Natural killer cell treated with Interleukin-12 subunit alpha and Interleukin-12 subunit beta and Interleukin-15 and Interleukin-18, amount 100 ng/mL, for 72 hours (primary cell): ENCODE measurements around the gene ZNF646. TPM values are rescaled to one million over a fixed set of nuclear protein-coding genes. Genes with fewer than 3 reads are reported as not detected.
"Not testable (repeated sequence)": the region's sequence is repeated elsewhere in the genome, so short reads cannot be mapped to it uniquely, and the experiment has no call there.

Experiments
- ATAC-seq, 2 donors: fragments of 150-1000 bp; cut with Tn5 transposase in 1 of 2; sonication (Bioruptor Pico), chemical (Tn5 transposase) in 1 of 2; 2 replicates each; pipeline ENCODE4 v1.10.0; 2021
- DNase-seq: peaks from one replicate; pipeline ENCODE4 v3.0.0; 2022; ENCODE audit warnings: low spot score
- H3K27ac Mint-ChIP-seq, 2 donors: 1 replicate in 1 of 2; 2 replicates in 1 of 2; pipeline ENCODE4 v1.8.0; 2022; ENCODE audit warnings: mixed read lengths in 2 of 2, mild to moderate bottlenecking in 1 of 2, moderate library complexity in 1 of 2
- H3K27me3 Mint-ChIP-seq, 2 donors: 1 replicate in 1 of 2; 2 replicates in 1 of 2; pipeline ENCODE4 v1.8.0; 2022; ENCODE audit warnings: mixed read lengths in 2 of 2
- H3K36me3 Mint-ChIP-seq: one replicate; pipeline ENCODE4 v1.8.0; 2022; ENCODE audit warnings: mixed read lengths
- H3K4me1 Mint-ChIP-seq, 2 donors: 1 replicate in 1 of 2; 2 replicates in 1 of 2; pipeline ENCODE4 v1.8.0; 2022; ENCODE audit warnings: low read depth in 2 of 2, mixed read lengths in 2 of 2, mild to moderate bottlenecking in 1 of 2
- H3K4me3 Mint-ChIP-seq: one replicate; pipeline ENCODE4 v1.8.0; 2022; ENCODE audit warnings: mixed read lengths
- H3K9me3 Mint-ChIP-seq: 2 replicates; pipeline ENCODE4 v1.8.0; 2022; ENCODE audit warnings: mixed read lengths
- total RNA-seq, 2 donors: library from RNA; stranded (reverse); gene quantifications; one replicate each; pipeline ENCODE4 v1.2.3, GENCODE V29; 2022

The ZNF646 gene
- total RNA-seq, 2 donors from 2014 or later = 25.8 to 26.3 TPM

DNA sequence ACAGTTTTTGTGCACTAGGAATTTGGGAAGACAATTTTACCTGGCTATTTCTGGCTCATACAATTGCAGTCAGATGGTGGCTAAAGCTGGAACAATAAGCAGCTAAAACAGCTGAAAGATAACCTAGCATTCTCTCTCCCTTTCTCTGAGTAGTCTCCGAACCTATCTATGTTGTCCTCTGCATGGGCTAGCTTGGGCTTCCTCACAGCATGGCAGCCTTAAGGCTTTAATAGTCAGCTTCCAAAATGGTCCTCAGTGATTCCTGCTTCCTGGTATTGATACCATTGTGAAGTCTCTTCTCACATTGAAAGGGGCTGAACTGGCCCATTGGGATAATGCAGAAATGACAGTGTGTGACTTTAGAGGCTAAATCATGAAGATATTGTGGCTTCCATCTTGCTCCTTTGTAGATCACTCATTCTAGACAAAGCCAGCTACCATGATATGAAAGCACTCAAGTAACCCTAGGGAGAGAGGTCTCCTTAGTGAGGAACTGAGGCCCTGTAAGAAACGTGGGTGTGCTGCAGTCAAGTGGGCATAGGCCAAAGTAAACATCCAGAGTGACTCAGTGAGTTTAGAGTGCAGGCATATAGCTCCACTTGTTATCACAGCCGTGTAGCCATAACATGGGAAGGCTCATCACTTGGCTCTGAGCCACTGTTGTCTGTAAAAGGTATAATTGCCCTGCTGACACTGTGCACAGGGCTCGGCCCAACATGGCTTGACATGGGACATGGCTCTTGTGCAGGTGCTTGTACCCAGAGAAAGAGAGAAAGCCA, 25.8 kb downstream of the ZNF646 start:
- Mint-ChIP-seq H3K4me1 (peaks cover 10 to 13% of the 10 kb centered on the region in 2 donors), H3K36me3 (no peaks in the 10 kb centered on the region), H3K4me3 (no peak overlapping the region), H3K27ac (no peak overlapping the region), H3K27me3 (no peaks in the 10 kb centered on the region), H3K9me3 (no peaks in the 10 kb centered on the region)
- DNase-seq (no peak), ATAC-seq (no peak)

DNA sequence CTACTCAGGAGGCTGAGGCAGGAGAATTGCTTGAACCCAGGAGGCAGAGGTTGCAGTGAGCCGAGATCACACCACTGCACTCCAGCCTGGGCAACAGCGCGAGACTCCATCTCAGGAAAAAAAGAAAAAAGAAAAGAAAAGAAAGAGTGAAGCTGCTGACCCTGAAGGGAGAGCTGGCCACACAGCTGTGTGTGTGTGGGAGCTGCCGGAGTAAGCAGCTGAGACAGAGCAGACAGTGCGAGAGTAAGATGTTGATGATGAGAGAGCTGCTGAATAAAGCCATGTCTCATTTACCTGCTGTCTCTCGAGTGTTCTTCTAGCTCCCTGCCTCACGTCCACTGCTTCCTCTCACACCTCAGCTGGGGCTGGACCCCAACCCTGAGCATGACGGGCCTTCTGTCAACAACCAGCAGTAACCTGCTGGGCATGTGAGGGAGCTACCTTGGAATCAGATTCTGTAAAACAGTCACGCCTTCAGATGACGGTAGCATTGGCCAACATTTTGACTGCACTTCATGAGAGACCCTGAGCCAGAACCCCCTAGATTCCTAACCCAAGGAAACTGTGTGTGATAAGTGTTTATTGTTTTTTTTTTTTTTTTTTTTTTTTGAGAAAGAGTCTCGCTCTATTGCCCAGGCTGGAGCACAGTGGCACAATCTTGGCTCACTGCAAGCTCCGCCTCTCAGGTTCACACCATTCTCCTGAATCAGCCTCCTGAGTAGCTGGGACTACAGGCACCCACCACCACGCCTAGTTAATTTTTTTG, 26.8 kb downstream of the ZNF646 start:
- H3K4me1 Mint-ChIP-seq, ATAC-seq, H3K27me3 Mint-ChIP-seq, H3K36me3 Mint-ChIP-seq, DNase-seq, H3K4me3 Mint-ChIP-seq, H3K27ac Mint-ChIP-seq, H3K9me3 Mint-ChIP-seq: not testable (repeated sequence)

DNA sequence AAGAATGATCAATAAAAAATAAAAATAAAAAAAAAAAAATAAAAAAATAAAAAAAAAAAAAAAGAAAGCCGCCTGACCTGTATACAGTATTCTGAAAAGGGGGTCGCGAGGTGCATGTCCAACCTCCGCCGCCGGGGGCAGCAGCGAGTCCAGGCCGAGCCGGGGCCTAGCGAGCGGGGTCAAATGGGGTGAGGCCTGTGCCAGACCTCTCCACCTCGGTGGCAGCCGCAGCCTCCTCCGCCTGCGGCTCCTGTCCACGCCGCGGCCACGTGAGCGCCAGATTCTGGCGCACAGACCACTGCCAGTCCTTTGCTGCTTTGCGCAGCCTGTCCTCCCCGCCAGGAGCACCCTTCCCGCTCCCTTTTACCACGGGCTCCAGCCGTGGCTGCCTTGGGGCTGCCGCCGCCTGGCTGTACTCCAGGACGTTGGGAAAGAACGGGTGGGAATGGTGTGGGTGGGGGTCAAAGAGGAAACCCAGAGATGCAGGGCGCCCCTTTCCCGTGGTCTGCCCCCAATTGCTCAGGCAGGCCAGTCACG, 31.5 kb downstream of the ZNF646 start:
- Mint-ChIP-seq H3K9me3 (no peaks in the 10 kb centered on the region), H3K4me3 (no peak overlapping the region), H3K27me3 (no peaks in the 10 kb centered on the region), H3K4me1 (peaks cover 17 to 20% of the 10 kb centered on the region in 2 donors), H3K27ac (peak overlapping the region; percentile 41 to 72), H3K36me3 (no peaks in the 10 kb centered on the region)
- DNase-seq (peak; percentile 88), ATAC-seq (peak; percentile 84 to 88)

DNA sequence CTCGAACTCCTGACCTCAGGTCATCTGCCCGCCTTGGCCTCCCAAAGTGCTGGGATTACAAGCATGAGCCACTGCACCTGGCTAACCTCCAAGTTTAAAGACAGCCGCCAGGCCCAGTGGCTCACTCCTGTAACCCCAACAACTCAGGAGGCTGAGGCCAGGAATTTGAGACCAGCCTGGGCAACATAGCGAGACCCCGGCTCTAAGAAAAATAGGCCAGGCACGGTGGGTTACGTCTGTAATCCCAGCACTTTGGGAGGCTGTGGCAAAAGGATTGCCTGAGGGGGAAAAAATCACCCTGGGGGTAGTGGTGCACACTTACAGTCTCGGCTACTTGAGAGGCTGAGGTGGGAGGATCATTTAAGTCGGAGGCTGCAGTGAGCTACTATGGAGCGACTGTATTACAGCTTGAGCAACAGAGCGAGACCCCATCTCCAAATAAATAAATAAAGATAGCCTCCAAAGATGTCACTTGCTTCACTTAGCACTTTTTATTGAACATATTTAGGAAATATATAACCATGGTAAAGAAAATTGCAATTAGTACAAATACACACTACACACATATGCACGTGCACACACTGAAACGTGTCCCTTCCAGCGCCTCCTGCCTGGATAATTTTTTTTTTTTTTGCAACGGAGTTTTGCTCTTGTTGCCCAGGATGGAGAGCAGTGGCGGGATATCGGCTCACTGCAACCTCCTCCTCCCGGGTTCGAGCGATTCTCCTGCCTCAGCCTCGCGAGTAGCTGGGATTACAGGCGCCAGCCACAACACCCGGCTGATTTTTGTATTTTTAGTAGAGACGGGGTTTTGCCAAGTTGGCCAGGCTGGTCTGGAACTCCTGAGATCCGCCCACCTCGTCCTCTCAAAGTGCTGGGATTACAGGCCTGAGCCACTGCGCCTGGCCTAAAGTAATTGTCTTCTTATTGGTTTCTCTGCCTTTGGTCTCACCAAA, 32.6 kb downstream of the ZNF646 start:
- Mint-ChIP-seq H3K36me3 (no peaks in the 10 kb centered on the region), H3K9me3 (no peaks in the 10 kb centered on the region), H3K27ac (peak overlapping the region in 1 of 2 donors; percentile 85), H3K4me1 (peaks cover 17 to 20% of the 10 kb centered on the region in 2 donors), H3K4me3 (no peak overlapping the region), H3K27me3 (no peaks in the 10 kb centered on the region)
- ATAC-seq = no peak
- no peak for DNase-seq

DNA sequence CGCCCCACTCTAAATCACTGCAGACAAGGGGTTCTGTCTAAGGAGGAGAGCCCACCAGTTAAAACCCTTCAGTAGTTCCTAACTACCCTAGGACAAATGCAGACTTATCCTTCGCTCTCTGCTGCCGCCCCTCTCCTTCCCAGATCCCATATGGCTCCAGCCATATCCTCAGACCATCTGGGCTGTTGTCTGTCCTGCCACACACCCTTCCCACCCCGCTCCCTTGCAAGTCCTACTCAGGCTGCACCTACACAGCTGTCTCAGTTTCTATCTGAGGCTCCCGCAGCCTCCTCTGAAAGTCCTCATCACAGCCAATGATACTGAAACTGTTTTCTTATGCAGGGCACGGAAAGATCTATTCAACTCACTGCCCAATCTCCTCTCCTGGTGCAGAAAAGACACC, 33.2 kb downstream of the ZNF646 start:
- no peak for DNase-seq
- no peaks in the 10 kb centered on the region for H3K9me3 Mint-ChIP-seq
- H3K4me1 Mint-ChIP-seq = peaks cover 17 to 20% of the 10 kb centered on the region in 2 donors
- no peaks in the 10 kb centered on the region for H3K27me3 Mint-ChIP-seq
- peak in 1 of 2 donors; percentile 24 for ATAC-seq
- peak overlapping the region; percentile 93 for H3K4me3 Mint-ChIP-seq
- peak overlapping the region; percentile 85 to 96 for H3K27ac Mint-ChIP-seq
- H3K36me3 Mint-ChIP-seq = no peaks in the 10 kb centered on the region

DNA sequence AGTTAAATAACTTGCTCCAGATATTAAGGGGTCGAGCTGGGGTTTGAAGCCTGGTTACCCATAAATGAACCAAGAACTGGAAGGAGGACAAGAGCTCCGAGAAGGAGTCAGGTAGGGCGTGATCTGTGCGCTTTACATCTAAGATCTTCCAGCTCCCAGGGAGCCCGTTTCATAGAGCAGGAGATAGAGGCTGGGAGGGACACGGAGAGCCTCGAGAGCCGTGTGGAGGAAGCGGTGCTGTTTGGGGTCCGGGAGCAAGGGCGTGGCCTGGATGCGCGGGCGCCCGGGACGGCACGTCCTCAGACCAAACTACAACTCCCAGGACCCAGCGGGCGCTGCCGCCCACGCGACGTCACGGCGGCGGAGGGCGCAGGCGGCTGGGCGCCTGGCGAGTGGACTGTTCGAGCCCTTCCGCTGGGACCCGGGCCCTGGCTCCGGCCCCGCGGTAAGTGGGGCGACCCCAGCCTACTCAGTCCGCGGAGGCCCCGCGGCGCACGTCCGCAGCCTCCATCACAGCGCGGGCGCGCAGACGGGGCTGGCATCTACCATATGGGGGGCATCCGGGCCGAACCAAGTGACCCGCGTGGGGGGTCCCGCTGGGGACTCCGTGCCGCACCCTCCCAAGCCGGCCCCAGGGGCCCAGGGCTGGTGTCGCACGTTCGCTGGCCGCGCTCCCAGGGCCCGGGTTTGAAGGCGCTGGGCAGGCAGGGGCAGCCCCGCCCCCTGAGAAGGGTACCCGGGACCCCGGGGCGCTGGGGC, 34.0 kb downstream of the ZNF646 start, which contains the start of gene BCKDK:
Gene BCKDK, plus strand, starts transcription at position 352 of the 759 bp plus-strand sequence. CDS start 838 bp downstream, outside the sequence.
- Mint-ChIP-seq H3K4me1 (peaks cover 17 to 20% of the 10 kb centered on the region in 2 donors), H3K4me3 (peak within 1 kb of the TSS; percentile 93), H3K9me3 (no peaks in the 10 kb centered on the region), H3K27ac (peak within 1 kb of the TSS; percentile 85 to 96), H3K27me3 (no peaks in the 10 kb centered on the region), H3K36me3 (no peaks in the 10 kb centered on the region)
- ATAC-seq (peak; percentile 88 to 91), DNase-seq (peak; percentile 86)

DNA sequence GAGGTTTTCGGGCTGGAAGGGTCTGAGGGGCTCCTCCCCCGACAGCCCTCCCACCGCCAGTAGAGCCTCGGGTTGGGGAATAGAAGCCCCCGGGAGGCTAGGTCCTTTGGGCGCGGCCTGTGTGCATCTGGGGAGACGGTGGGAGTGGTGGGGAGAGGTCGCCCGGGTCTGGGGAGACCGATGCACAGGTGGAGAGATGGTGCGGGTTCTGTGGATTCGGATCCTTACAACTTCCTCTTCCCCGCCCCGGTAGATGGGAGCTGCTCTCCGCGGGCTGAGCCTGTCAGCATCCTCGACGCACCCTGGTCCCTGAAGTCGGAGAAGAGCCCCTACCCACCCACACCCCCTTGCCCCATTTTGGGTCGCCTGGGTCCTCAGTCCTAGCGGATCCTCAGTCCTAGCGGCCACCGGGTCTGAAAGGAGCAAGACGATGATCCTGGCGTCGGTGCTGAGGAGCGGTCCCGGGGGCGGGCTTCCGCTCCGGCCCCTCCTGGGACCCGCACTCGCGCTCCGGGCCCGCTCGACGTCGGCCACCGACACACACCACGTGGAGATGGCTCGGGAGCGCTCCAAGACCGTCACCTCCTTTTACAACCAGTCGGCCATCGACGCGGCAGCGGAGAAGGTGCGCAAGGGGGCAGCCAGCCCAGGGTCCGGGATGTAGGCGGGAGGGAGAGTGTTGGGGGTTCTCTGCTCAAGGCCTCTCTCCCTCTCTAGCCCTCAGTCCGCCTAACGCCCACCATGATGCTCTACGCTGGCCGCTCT, 34.8 kb downstream of the ZNF646 start:
- Mint-ChIP-seq H3K27me3 (no peaks in the 10 kb centered on the region), H3K36me3 (no peaks in the 10 kb centered on the region), H3K4me3 (peak overlapping the region; percentile 87), H3K4me1 (peaks cover 17 to 20% of the 10 kb centered on the region in 2 donors), H3K27ac (peak overlapping the region; percentile 28 to 80), H3K9me3 (no peaks in the 10 kb centered on the region)
- no peak for ATAC-seq
- no peak for DNase-seq

DNA sequence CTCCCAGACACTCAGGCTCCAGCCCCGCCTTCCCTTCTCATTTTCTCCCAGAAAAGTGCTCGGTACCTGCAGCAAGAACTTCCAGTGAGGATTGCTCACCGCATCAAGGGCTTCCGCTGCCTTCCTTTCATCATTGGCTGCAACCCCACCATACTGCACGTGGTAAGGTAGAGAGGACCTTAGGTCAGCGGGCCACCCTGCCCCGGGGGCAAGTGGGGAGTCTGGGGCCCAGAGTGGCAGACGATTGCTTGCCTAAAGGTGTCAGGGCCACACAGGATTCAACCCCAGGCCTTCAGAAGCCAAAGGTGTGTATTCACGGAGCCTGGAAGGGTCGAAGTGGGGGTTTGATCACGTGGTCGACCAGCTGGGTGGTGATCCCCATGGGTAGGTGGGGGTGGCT, 35.4 kb downstream of the ZNF646 start:
- peak overlapping the region; percentile 87 for H3K4me3 Mint-ChIP-seq

DNA sequence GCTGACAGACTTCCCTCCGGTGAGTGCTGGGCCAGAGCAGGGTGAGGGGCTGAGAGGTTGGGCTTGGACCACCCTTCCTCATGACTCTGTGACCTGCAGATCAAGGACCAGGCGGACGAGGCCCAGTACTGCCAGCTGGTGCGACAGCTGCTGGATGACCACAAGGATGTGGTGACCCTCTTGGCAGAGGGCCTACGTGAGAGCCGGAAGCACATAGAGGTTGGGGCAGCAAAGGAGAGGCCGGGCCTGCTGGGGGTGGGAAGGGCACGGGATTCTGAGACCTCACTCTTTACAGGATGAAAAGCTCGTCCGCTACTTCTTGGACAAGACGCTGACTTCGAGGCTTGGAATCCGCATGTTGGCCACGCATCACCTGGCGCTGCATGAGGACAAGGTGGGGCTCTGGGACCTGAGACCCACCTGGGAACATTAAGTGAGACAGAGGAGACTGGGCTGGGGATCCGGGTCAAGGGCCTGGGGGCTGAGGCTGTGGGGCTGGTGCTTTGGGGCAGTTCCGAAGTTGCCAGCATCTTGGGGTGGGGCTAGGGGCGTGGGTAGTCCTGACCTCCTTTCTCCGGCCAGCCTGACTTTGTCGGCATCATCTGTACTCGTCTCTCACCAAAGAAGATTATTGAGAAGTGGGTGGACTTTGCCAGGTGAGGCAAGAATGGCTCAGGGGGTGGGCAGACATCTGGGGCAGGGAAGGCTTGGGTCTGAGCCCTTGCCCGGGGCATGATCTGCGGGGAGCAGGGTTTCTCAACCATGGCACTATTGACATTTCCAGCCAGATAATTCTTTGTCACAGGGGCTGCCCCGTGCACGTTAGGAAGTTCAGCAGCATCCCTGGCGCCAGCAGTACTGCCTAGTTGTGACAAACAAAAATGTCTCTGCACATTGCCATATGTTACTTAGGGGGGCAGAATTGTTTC, 36.1 kb downstream of the ZNF646 start:
- H3K4me1 Mint-ChIP-seq = peaks cover 17 to 20% of the 10 kb centered on the region in 2 donors
- ATAC-seq = no peak
- no peaks in the 10 kb centered on the region for H3K36me3 Mint-ChIP-seq
- DNase-seq = no peak
- H3K27ac Mint-ChIP-seq = no peak overlapping the region
- peak overlapping the region; percentile 87 for H3K4me3 Mint-ChIP-seq
- no peaks in the 10 kb centered on the region for H3K27me3 Mint-ChIP-seq
- no peaks in the 10 kb centered on the region for H3K9me3 Mint-ChIP-seq

More for the DNA sequence above, 35.4 kb downstream of the ZNF646 start:
- DNase-seq = no peak
- Mint-ChIP-seq H3K27ac (peak overlapping the region; percentile 28 to 80), H3K27me3 (no peaks in the 10 kb centered on the region), H3K9me3 (no peaks in the 10 kb centered on the region), H3K36me3 (no peaks in the 10 kb centered on the region), H3K4me1 (peaks cover 17 to 20% of the 10 kb centered on the region in 2 donors)
- no peak for ATAC-seq

DNA sequence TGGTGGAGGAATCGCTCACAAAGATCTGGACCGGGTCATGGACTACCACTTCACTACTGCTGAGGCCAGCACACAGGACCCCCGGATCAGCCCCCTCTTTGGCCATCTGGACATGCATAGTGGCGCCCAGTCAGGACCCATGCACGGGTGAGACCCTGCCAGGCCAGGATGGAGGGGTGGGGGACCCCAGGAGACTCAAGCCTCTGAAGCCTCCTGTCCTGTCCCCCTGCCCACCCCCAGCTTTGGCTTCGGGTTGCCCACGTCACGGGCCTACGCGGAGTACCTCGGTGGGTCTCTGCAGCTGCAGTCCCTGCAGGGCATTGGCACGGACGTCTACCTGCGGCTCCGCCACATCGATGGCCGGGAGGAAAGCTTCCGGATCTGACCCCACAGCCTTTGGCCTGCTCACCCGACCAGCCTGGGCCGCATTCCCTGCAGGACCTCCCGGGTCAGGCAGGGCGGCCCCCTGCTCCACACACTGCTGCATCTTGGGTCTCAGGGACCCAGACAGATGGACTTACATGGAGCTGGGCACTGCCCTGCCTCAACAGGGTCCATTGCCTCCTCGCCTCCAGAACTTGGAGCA, 37.8 kb downstream of the ZNF646 start:
- H3K27ac Mint-ChIP-seq = no peak overlapping the region
- peaks cover 16 to 17% of the 10 kb centered on the region in 2 donors for H3K4me1 Mint-ChIP-seq
- ATAC-seq (no peak), DNase-seq (no peak)
- H3K9me3 Mint-ChIP-seq = no peaks in the 10 kb centered on the region
- H3K27me3 Mint-ChIP-seq = no peaks in the 10 kb centered on the region
- H3K36me3 Mint-ChIP-seq = no peaks in the 10 kb centered on the region
- no peak overlapping the region for H3K4me3 Mint-ChIP-seq

DNA sequence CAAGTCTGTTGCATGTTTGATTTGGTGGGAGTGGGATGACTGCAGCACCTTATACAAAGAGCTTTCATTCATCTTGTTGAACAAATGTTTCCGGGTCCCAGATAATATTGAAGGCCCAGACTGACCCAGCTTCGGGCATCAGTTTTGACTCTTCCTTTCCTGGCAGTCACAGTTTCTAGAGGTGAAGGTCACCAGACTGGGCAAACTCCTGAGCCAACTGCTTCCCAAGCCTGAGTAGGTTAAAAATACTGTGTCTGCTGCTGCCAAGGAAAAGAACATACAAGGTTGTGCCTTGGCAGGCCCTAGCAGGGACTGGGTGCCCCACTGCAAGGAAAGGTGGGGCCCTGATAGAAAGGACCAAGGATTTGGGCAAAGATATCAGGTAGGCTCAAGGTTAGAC, 38.5 kb downstream of the ZNF646 start:
- H3K27me3 Mint-ChIP-seq = no peaks in the 10 kb centered on the region

More for the DNA sequence above, 38.5 kb downstream of the ZNF646 start:
- ATAC-seq (no peak), DNase-seq (no peak)
- Mint-ChIP-seq H3K4me1 (peaks cover 12% of the 10 kb centered on the region in 2 donors), H3K36me3 (no peaks in the 10 kb centered on the region), H3K9me3 (no peaks in the 10 kb centered on the region), H3K4me3 (no peak overlapping the region), H3K27ac (peak overlapping the region in 1 of 2 donors; percentile 17)
